NT2/D1 (cell line): ENCODE results near the gene METTL9.
"Not testable (repeated sequence)": the region's sequence is repeated elsewhere in the genome, so short reads cannot be mapped to it uniquely, and the experiment has no call there.

Experiments used
- SUZ12 ChIP-seq: IDR thresholded peaks from 2 replicates; pipeline ENCODE4 v1.6.1; 2011; ENCODE audit not compliant: insufficient read length, insufficient read depth; ENCODE audit errors: extremely low read depth
- YY1 ChIP-seq: IDR thresholded peaks from 2 replicates; pipeline ENCODE4 v1.6.1; 2011; ENCODE audit not compliant: insufficient read length, insufficient read depth
- ZNF274 ChIP-seq: IDR thresholded peaks from 2 replicates; pipeline ENCODE4 v1.6.1; 2011; ENCODE audit warnings: mild to moderate bottlenecking, low read depth, low read length

DNA sequence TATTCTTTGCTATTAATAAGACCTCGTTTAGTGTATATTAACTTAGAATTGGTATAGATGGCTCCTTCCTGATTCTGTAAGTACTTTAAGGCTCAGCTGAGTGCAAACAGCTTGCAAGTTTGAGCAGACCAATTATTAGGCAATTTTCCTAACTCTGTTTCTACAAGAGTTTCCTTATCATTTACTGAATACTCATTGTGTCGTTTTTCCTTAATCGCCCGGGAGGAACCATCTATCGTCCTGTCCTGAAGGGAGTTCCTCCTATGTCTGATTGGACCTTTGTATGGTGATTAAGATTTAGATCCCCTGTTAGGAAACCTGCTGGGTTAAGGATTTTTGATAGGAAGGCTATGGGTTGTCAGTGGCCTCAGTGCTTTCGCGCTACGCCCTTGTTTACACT lies 32.0 kb downstream of the METTL9 start:
- TF ChIP-seq ZNF274, YY1, SUZ12: not testable (repeated sequence)
